Subcutaneous abdominal adipose tissue (tissue), 5 donors: ENCODE data around the gene ZNF219.

Source experiments
- H3K27ac ChIP-seq: one replicate; pipeline ENCODE4 v1.7.0; 2013; ENCODE audit warnings: low read depth, mild to moderate bottlenecking, inconsistent platforms, low read length, moderate library complexity
- H3K27me3 ChIP-seq, 5 donors: one replicate each; pipeline ENCODE4 v1.7.0; 2013; ENCODE audit warnings: low read length in 5 of 5, inconsistent platforms in 1 of 5; ENCODE audit not compliant: control insufficient read depth in 5 of 5, insufficient read depth in 4 of 5
- H3K36me3 ChIP-seq, 5 donors: one replicate each; pipeline ENCODE4 v1.7.0; 2013; ENCODE audit warnings: low read length in 5 of 5; ENCODE audit not compliant: control insufficient read depth in 5 of 5, insufficient read depth in 5 of 5
- H3K4me1 ChIP-seq, 5 donors: one replicate each; pipeline ENCODE4 v1.7.0; 2013; ENCODE audit warnings: low read length in 5 of 5, mild to moderate bottlenecking in 3 of 5, moderate library complexity in 1 of 5; ENCODE audit not compliant: control insufficient read depth in 5 of 5, insufficient read depth in 5 of 5
- H3K4me3 ChIP-seq, 5 donors: one replicate each; pipeline ENCODE4 v1.7.0; 2013; ENCODE audit warnings: low read length in 5 of 5, low read depth in 1 of 5
- H3K9ac ChIP-seq, 5 donors: one replicate each; pipeline ENCODE4 v1.7.0; 2013; ENCODE audit warnings: low read length in 5 of 5, mild to moderate bottlenecking in 4 of 5, moderate library complexity in 3 of 5
- H3K9me3 ChIP-seq, 5 donors: one replicate each; pipeline ENCODE4 v1.7.0; 2013; ENCODE audit warnings: low read length in 5 of 5; ENCODE audit not compliant: control insufficient read depth in 5 of 5
- donor health status: healthy.
- donor health status: healthy.
- donor health status: healthy.
- donor health status: healthy.
- donor health status: healthy.

ZNF219 gene

GRCh38 chr14:21070083-21070609, 28.3 kb downstream of the ZNF219 start, which contains the start of gene ARHGEF40:
Gene ARHGEF40, plus strand, starts transcription at chr14:21070304. Its CDS starts 93 bp downstream, at chr14:21070397.
- Histone ChIP-seq H3K27ac (peak within 1 kb of the TSS; percentile 98), H3K27me3 (no peaks in the 10 kb centered on the region), H3K36me3 (peaks cover 0 to 29% (median 23%) of the 10 kb centered on the region in 5 donors), H3K9me3 (no peaks in the 10 kb centered on the region), H3K4me3 (peak within 1 kb of the TSS; percentile 78 to 93 (median 87)), H3K4me1 (peaks cover 16 to 59% (median 45%) of the 10 kb centered on the region in 5 donors), H3K9ac (peak within 1 kb of the TSS; percentile 89 to 93 (median 92))

DNA sequence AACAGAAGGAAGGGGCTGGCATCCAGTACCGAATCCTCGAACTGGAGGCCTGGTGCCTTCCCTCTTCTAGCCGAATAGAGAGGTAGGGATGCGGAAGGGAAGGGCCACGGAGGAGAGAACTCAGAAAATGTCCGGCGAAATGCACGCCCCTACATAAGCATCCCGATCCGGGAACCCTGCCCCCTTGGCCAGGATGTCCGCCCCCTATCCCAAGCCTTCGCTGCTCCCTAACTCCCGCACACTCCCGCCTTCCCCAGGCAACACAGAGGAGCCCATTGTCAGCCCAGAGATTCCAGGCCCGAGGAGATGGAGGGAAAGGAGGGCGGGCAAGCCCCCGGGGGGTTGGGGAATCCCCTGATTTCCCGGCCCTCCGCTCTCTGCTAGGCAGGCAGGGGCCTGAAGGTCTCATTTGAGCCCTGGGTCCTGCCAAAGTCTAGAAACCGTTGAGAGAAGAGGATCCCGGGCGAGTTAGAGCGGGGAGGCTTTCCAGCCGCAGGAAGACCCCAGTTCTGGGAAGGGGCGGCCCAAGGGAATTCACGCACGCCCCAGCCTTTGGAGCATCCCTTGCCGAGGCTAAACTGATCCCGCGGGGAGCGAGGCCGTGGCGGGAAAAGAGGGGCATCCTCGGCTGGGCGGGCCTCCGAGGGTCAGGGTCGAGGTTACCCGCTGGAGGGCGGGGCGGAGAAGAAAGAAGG, 28.9 kb downstream of the ZNF219 start:
- Histone ChIP-seq H3K36me3 (peaks cover 0 to 23% (median 17%) of the 10 kb centered on the region in 5 donors), H3K9me3 (no peaks in the 10 kb centered on the region), H3K9ac (peak overlapping the region; percentile 56 to 92 (median 83)), H3K27ac (peak overlapping the region; percentile 98), H3K4me3 (peak overlapping the region; percentile 69 to 88 (median 78)), H3K4me1 (peaks cover 16 to 56% (median 48%) of the 10 kb centered on the region in 5 donors), H3K27me3 (no peaks in the 10 kb centered on the region)

- H3K9ac ChIP-seq = peak overlapping the region; percentile 56 to 92 (median 83)
Observed at GRCh38 chr14:21068521-21069387, 29.7 kb downstream of the ZNF219 start.

DNA sequence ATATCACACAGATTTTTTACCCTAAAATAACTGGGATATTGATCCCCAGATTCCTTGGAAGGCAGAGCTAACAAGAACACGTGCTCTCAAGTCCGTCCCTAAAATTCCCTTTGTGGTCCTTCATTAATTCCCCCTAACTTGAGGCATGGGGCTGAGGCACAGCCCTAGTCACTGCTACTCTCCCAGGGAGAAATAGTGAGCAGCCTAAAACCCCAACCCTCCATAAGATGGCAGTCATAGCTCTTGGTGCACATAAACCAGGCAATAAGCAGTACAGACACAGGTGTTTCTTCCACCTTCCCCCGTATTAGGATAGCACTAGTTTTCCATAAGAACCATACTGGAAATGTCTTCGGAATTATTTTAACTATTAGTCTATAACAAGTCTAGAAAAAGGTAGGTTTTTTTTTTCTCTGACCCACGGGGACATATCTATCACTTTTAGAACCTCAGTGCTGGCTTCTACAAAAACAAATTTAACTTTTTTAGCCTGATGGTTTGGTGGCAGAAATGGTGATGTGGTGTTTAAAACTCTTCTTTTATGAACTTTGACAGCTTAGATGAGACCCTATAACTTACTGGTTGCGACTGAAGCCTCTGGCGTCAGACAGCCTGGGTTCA, 31.5 kb downstream of the ZNF219 start:
- Histone ChIP-seq H3K27me3 (no peaks in the 10 kb centered on the region), H3K9me3 (no peaks in the 10 kb centered on the region), H3K4me1 (peaks cover 8 to 56% (median 53%) of the 10 kb centered on the region in 5 donors), H3K27ac (peak overlapping the region; percentile 40), H3K9ac (no peak overlapping the region), H3K36me3 (no peaks in the 10 kb centered on the region), H3K4me3 (no peak overlapping the region)

More at GRCh38 chr14:21068521-21069387, 29.7 kb downstream of the ZNF219 start:
- peak overlapping the region; percentile 98 for H3K27ac ChIP-seq
- H3K36me3 ChIP-seq = peaks cover 0 to 15% (median 10%) of the 10 kb centered on the region in 5 donors
- H3K9me3 ChIP-seq = no peaks in the 10 kb centered on the region
- H3K4me1 ChIP-seq = peaks cover 16 to 55% (median 52%) of the 10 kb centered on the region in 5 donors
- H3K27me3 ChIP-seq = no peaks in the 10 kb centered on the region
- peak overlapping the region; percentile 69 to 88 (median 78) for H3K4me3 ChIP-seq

GRCh38 chr14:21063479-21063878, 35.0 kb downstream of the ZNF219 start:
- H3K27ac ChIP-seq = peak overlapping the region; percentile 82
- H3K27me3 ChIP-seq = no peaks in the 10 kb centered on the region
- H3K4me3 ChIP-seq = no peak overlapping the region
- no peaks in the 10 kb centered on the region for H3K36me3 ChIP-seq
- H3K4me1 ChIP-seq = peaks cover 3 to 47% (median 42%) of the 10 kb centered on the region in 5 donors
- H3K9me3 ChIP-seq = no peaks in the 10 kb centered on the region
- H3K9ac ChIP-seq = peak overlapping the region in 4 of 5 donors; percentile 50 to 64 (median 58)

DNA sequence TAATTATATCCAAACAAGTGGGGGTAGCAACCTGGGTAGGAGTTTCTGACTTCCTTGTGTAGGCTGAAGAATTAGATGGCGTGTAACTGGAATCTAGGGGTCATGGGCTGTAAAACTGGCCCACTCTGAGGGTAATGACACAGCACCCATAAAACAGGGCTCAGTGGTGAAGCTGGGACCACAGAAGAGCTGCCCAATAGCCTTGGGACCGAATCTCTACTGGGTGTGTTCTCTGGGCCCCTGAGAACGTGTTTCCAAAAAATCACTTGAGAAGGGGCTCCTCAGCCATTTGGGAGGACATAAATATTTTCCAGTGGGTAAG, 37.1 kb downstream of the ZNF219 start:
- H3K36me3 ChIP-seq = no peaks in the 10 kb centered on the region
- H3K9ac ChIP-seq = peak overlapping the region in 2 of 5 donors; percentile 53 to 54
- peak overlapping the region; percentile 82 for H3K27ac ChIP-seq
- H3K9me3 ChIP-seq = no peaks in the 10 kb centered on the region
- no peaks in the 10 kb centered on the region for H3K27me3 ChIP-seq
- H3K4me3 ChIP-seq = peak overlapping the region in 1 of 5 donors; percentile 5
- H3K4me1 ChIP-seq = peaks cover 5 to 47% (median 45%) of the 10 kb centered on the region in 5 donors

- Histone ChIP-seq H3K4me1 (peaks cover 5 to 47% (median 46%) of the 10 kb centered on the region in 5 donors), H3K36me3 (no peaks in the 10 kb centered on the region), H3K9me3 (no peaks in the 10 kb centered on the region), H3K9ac (peak overlapping the region in 2 of 5 donors; percentile 7 to 54), H3K4me3 (peak overlapping the region in 1 of 5 donors; percentile 44), H3K27ac (peak overlapping the region; percentile 82), H3K27me3 (no peaks in the 10 kb centered on the region)
Observed at GRCh38 chr14:21060614-21061346, 37.7 kb downstream of the ZNF219 start.

GRCh38 chr14:21059842-21060613, 38.4 kb downstream of the ZNF219 start:
- Histone ChIP-seq H3K27me3 (no peaks in the 10 kb centered on the region), H3K36me3 (no peaks in the 10 kb centered on the region), H3K27ac (peak overlapping the region; percentile 82), H3K4me1 (peaks cover 5 to 48% (median 44%) of the 10 kb centered on the region in 5 donors), H3K9ac (peak overlapping the region in 1 of 5 donors; percentile 7), H3K9me3 (no peaks in the 10 kb centered on the region), H3K4me3 (peak overlapping the region in 1 of 5 donors; percentile 44)
